Neural progenitor cell (in vitro differentiated cells): ENCODE measurements around the gene SMAD6. TPM values are rescaled to one million over a fixed set of nuclear protein-coding genes. Genes with fewer than 3 reads are reported as not detected.

Experiments
- DNase-seq: peaks from one replicate; pipeline ENCODE4 v3.0.0-alpha.2; 2016; ENCODE audit warnings: low spot score
- H2AFZ ChIP-seq: fragments of 200-600 bp; sonication (generic); replicated peaks from 2 replicates; pipeline ENCODE4 v1.6.1; 2016; ENCODE audit warnings: antibody characterized with exemption
- H3F3A ChIP-seq: fragments of 200-600 bp; sonication (generic); 2 replicates; pipeline ENCODE4 v1.6.1; 2016; ENCODE audit warnings: antibody characterized with exemption, low read depth
- H3K27ac ChIP-seq: fragments of 200-600 bp; sonication (generic); 2 replicates; pipeline ENCODE4 v1.5.1; 2016; ENCODE audit warnings: mild to moderate bottlenecking
- H3K27me3 ChIP-seq: fragments of 200-600 bp; sonication (generic); 2 replicates; pipeline ENCODE4 v1.6.1; 2016; ENCODE audit warnings: mild to moderate bottlenecking, moderate library complexity
- H3K36me3 ChIP-seq: fragments of 200-600 bp; sonication (generic); 2 replicates; pipeline ENCODE4 v1.5.1; 2016
- H3K4me1 ChIP-seq: fragments of 200-600 bp; sonication (generic); 2 replicates; pipeline ENCODE4 v1.6.1; 2016; ENCODE audit warnings: mixed run types
- H3K4me2 ChIP-seq: fragments of 200-600 bp; sonication (generic); 2 replicates; pipeline ENCODE4 v1.6.1; 2016
- H3K4me3 ChIP-seq: fragments of 200-600 bp; sonication (generic); 2 replicates; pipeline ENCODE4 v1.5.1; 2016
- H3K79me2 ChIP-seq: fragments of 200-600 bp; sonication (generic); 2 replicates; pipeline ENCODE4 v1.6.1; 2016; ENCODE audit warnings: low read depth
- H3K9ac ChIP-seq: fragments of 200-600 bp; sonication (generic); 2 replicates; pipeline ENCODE4 v1.6.1; 2016
- H3K9me3 ChIP-seq: fragments of 200-600 bp; sonication (generic); 2 replicates; pipeline ENCODE4 v1.5.1; 2016; ENCODE audit warnings: low read depth
- H4K20me1 ChIP-seq: fragments of 200-600 bp; sonication (generic); 2 replicates; pipeline ENCODE4 v1.6.1; 2016; ENCODE audit warnings: low read depth
- H3K27ac Mint-ChIP-seq: 3 replicates; pipeline ENCODE4 v1.8.0; 2021; ENCODE audit warnings: mixed read lengths
- H3K27me3 Mint-ChIP-seq: 2 replicates; pipeline ENCODE4 v1.8.0; 2022; ENCODE audit warnings: low read depth, mild to moderate bottlenecking, inconsistent platforms, moderate library complexity, mixed read lengths; ENCODE audit not compliant: insufficient read depth
- H3K36me3 Mint-ChIP-seq: 3 replicates; pipeline ENCODE4 v1.8.0; 2021; ENCODE audit warnings: mixed read lengths
- H3K4me1 Mint-ChIP-seq: 3 replicates; pipeline ENCODE4 v1.8.0; 2021; ENCODE audit warnings: mixed read lengths
- H3K4me3 Mint-ChIP-seq: 3 replicates; pipeline ENCODE4 v1.8.0; 2021; ENCODE audit warnings: mild to moderate bottlenecking, moderate library complexity, mixed read lengths
- H3K9me3 Mint-ChIP-seq: 3 replicates; pipeline ENCODE4 v1.8.0; 2020; ENCODE audit warnings: mixed read lengths
- CTCF ChIP-seq: fragments of 200-600 bp; sonication (generic); IDR thresholded peaks from 2 replicates; pipeline ENCODE4 v1.5.1; 2017; ENCODE audit warnings: antibody characterized with exemption, mild to moderate bottlenecking
- EZH2 ChIP-seq: fragments of 200-600 bp; sonication (generic); IDR thresholded peaks from 2 replicates; pipeline ENCODE4 v1.6.1; 2017; ENCODE audit warnings: antibody characterized with exemption, mild to moderate bottlenecking, moderate library complexity
- EZH2phosphoT487 ChIP-seq: fragments of 200-600 bp; sonication (generic); IDR thresholded peaks from 2 replicates; pipeline ENCODE4 v1.6.1; 2017; ENCODE audit warnings: antibody characterized with exemption
- total RNA-seq: library from RNA; depleted of rRNA; stranded (reverse); fragments of >200 nt; gene quantifications from 2 replicates; pipeline ENCODE4 v1.2.3, GENCODE V29; 2015; ENCODE audit warnings: low replicate concordance

Gene SMAD6
- total RNA-seq, 1 donor from 2014 or later: 3.4 TPM

- H3K27ac ChIP-seq: no peak overlapping the region
- TF ChIP-seq EZH2phosphoT487: no peak
- no peak for TF ChIP-seq CTCF
- no peak for TF ChIP-seq EZH2
- no peak for DNase-seq
- no peaks in the 10 kb centered on the region for H3K9me3 ChIP-seq
- H3K79me2 ChIP-seq: no peaks in the 10 kb centered on the region
- H3F3A ChIP-seq: no peaks in the 10 kb centered on the region
- no peak overlapping the region for H3K9ac ChIP-seq
- Mint-ChIP-seq H3K27me3 (peaks cover 4% of the 10 kb centered on the region), H3K4me1 (peaks cover 7% of the 10 kb centered on the region), H3K9me3 (no peaks in the 10 kb centered on the region), H3K27ac (peak overlapping the region; percentile 89), H3K36me3 (peaks cover 6% of the 10 kb centered on the region), H3K4me3 (no peak overlapping the region)
- H2AFZ ChIP-seq: no peak overlapping the region
- no peaks in the 10 kb centered on the region for H3K4me1 ChIP-seq
- no peak overlapping the region for H3K4me3 ChIP-seq
- H4K20me1 ChIP-seq: no peaks in the 10 kb centered on the region
- no peaks in the 10 kb centered on the region for H3K27me3 ChIP-seq
- no peak overlapping the region for H3K4me2 ChIP-seq
- H3K36me3 ChIP-seq: no peaks in the 10 kb centered on the region
Observed at GRCh38 chr15:66786708-66787488, 84.9 kb downstream of the SMAD6 start.

GRCh38 chr15:66787489-66787871, 85.4 kb downstream of the SMAD6 start:
- Mint-ChIP-seq H3K4me1 (peaks cover 7% of the 10 kb centered on the region), H3K36me3 (peaks cover under 1% of the 10 kb centered on the region), H3K9me3 (no peaks in the 10 kb centered on the region), H3K27ac (no peak overlapping the region), H3K27me3 (peaks cover 4% of the 10 kb centered on the region), H3K4me3 (no peak overlapping the region)
- Histone ChIP-seq H3K4me3 (no peak overlapping the region), H3F3A (no peaks in the 10 kb centered on the region), H3K4me2 (no peak overlapping the region), H3K4me1 (no peaks in the 10 kb centered on the region), H2AFZ (no peak overlapping the region), H3K27ac (no peak overlapping the region), H3K9ac (no peak overlapping the region), H3K36me3 (no peaks in the 10 kb centered on the region), H3K27me3 (no peaks in the 10 kb centered on the region), H3K79me2 (no peaks in the 10 kb centered on the region), H3K9me3 (no peaks in the 10 kb centered on the region), H4K20me1 (no peaks in the 10 kb centered on the region)
- no peak for TF ChIP-seq EZH2phosphoT487
- no peak for TF ChIP-seq EZH2
- TF ChIP-seq CTCF: no peak
- DNase-seq: no peak

GRCh38 chr15:66788024-66788423, 86.0 kb downstream of the SMAD6 start:
- H2AFZ ChIP-seq: no peak overlapping the region
- no peaks in the 10 kb centered on the region for H3K4me1 ChIP-seq
- no peak overlapping the region for H3K4me3 ChIP-seq
- Mint-ChIP-seq H3K36me3 (no peaks in the 10 kb centered on the region), H3K4me1 (peaks cover 7% of the 10 kb centered on the region), H3K4me3 (no peak overlapping the region), H3K27ac (no peak overlapping the region), H3K9me3 (no peaks in the 10 kb centered on the region), H3K27me3 (peaks cover 4% of the 10 kb centered on the region)
- no peaks in the 10 kb centered on the region for H3K36me3 ChIP-seq
- H3K27me3 ChIP-seq: no peaks in the 10 kb centered on the region
- no peak for DNase-seq
- no peaks in the 10 kb centered on the region for H3K79me2 ChIP-seq
- H3F3A ChIP-seq: no peaks in the 10 kb centered on the region
- no peaks in the 10 kb centered on the region for H4K20me1 ChIP-seq
- no peak overlapping the region for H3K9ac ChIP-seq
- no peak overlapping the region for H3K27ac ChIP-seq
- H3K9me3 ChIP-seq: no peaks in the 10 kb centered on the region
- H3K4me2 ChIP-seq: no peak overlapping the region
- TF ChIP-seq CTCF (no peak), EZH2phosphoT487 (no peak), EZH2 (no peak)
